C4-2B (cell line): ENCODE data around the gene TTC22.

Experiments used
- H3K27ac ChIP-seq: fragments of 450-650 bp; 2 replicates; pipeline ENCODE4 v1.5.1; 2017
- CTCF ChIP-seq: fragments of 450-650 bp; conservative IDR thresholded peaks from 2 replicates; pipeline ENCODE4 v1.5.1; 2017; ENCODE audit warnings: mild to moderate bottlenecking
- ZFX ChIP-seq: fragments of 450-650 bp; IDR thresholded peaks from 2 replicates; pipeline ENCODE4 v1.6.1; 2017

Gene TTC22

GRCh38 chr1:54805981-54806381 lies 4.9 kb upstream of the TTC22 start:
- no peak for TF ChIP-seq CTCF
- no peak for TF ChIP-seq ZFX
- no peak overlapping the region for H3K27ac ChIP-seq

GRCh38 chr1:54805466-54805865 lies 4.3 kb upstream of the TTC22 start:
- TF ChIP-seq CTCF = no peak
- no peak for TF ChIP-seq ZFX
- peak overlapping the region; percentile 44 for H3K27ac ChIP-seq

- H3K27ac ChIP-seq = peak overlapping the region; percentile 44
- TF ChIP-seq ZFX (no peak), CTCF (no peak)
Measured at GRCh38 chr1:54804471-54805132, 3.5 kb upstream of the TTC22 start.

- peak overlapping the region; percentile 44 for H3K27ac ChIP-seq
- TF ChIP-seq CTCF = no peak
- TF ChIP-seq ZFX = no peak
Measured at GRCh38 chr1:54803761-54804470, 2.8 kb upstream of the TTC22 start.

GRCh38 chr1:54800041-54800898 lies 853 bp downstream of the TTC22 start:
- no peak for TF ChIP-seq CTCF
- no peak for TF ChIP-seq ZFX
- H3K27ac ChIP-seq = no peak overlapping the region

GRCh38 chr1:54798769-54799641 lies 2.1 kb downstream of the TTC22 start:
- no peak overlapping the region for H3K27ac ChIP-seq
- TF ChIP-seq CTCF = no peak
- TF ChIP-seq ZFX = no peak
